ENCODE data around the gene TSEN15. TPM values are rescaled to one million over a fixed set of nuclear protein-coding genes. Genes with fewer than 3 reads are reported as not detected.

Gene TSEN15
- total RNA-seq, 6 donors from 2014 or later, result 25.0 to 39.9 (median 27.3) TPM

- no peaks in the 10 kb centered on the region for H3K36me3 ChIP-seq
Measured at GRCh38 chr1:184019069-184019468, 32.5 kb upstream of the TSEN15 start.

GRCh38 chr1:184019506-184019905, 32.0 kb upstream of the TSEN15 start:
- Histone ChIP-seq H3K27ac (no peak overlapping the region), H3K36me3 (no peaks in the 10 kb centered on the region), H3K4me3 (no peak overlapping the region), H3K27me3 (no peaks in the 10 kb centered on the region), H3K4me1 (peaks cover 0 to 3% (median 1%) of the 10 kb centered on the region in 4 donors), H3K9me3 (no peaks in the 10 kb centered on the region)
- ATAC-seq (ENCODE audit: low FRiP score in 2 of 2) (no peak), DNase-seq (no peak)
- WGBS, 2 donors, result 94 to 96% methylated on average over 2 of the region's 2 CpGs
- TF ChIP-seq EP300 (IDR thresholded peaks at IDR 0.05) (no peak), POLR2AphosphoS5 (IDR thresholded peaks at IDR 0.05) (no peak), CTCF (IDR thresholded peaks at IDR 0.05) (no peak), POLR2A (IDR thresholded peaks at IDR 0.05) (no peak)

More at GRCh38 chr1:184019069-184019468, 32.5 kb upstream of the TSEN15 start:
- TF ChIP-seq CTCF (IDR thresholded peaks at IDR 0.05) (no peak), POLR2A (IDR thresholded peaks at IDR 0.05) (no peak), POLR2AphosphoS5 (IDR thresholded peaks at IDR 0.05) (no peak), EP300 (IDR thresholded peaks at IDR 0.05) (no peak)
- Histone ChIP-seq H3K27ac (no peak overlapping the region), H3K4me3 (no peak overlapping the region), H3K27me3 (no peaks in the 10 kb centered on the region), H3K9me3 (no peaks in the 10 kb centered on the region), H3K4me1 (peaks cover 0 to 3% (median 1%) of the 10 kb centered on the region in 4 donors)
- 86 to 89% methylated on average over 5 of the region's 5 CpGs for WGBS, 2 donors
- peak in 1 of 2 donors; percentile 33 for ATAC-seq (ENCODE audit: low FRiP score in 2 of 2)
- DNase-seq, result no peak

GRCh38 chr1:184020328-184020727, 31.2 kb upstream of the TSEN15 start:
- Histone ChIP-seq H3K4me1 (peaks cover 0 to 7% (median 2%) of the 10 kb centered on the region in 4 donors), H3K4me3 (no peak overlapping the region), H3K9me3 (no peaks in the 10 kb centered on the region), H3K27ac (no peak overlapping the region), H3K27me3 (no peaks in the 10 kb centered on the region), H3K36me3 (no peaks in the 10 kb centered on the region)
- 96 to 98% methylated on average over 2 of the region's 2 CpGs for WGBS, 2 donors
- ATAC-seq (ENCODE audit: low FRiP score in 2 of 2) (no peak), DNase-seq (no peak)
- TF ChIP-seq POLR2A (IDR thresholded peaks at IDR 0.05) (no peak), EP300 (IDR thresholded peaks at IDR 0.05) (no peak), POLR2AphosphoS5 (IDR thresholded peaks at IDR 0.05) (no peak), CTCF (IDR thresholded peaks at IDR 0.05) (no peak)

GRCh38 chr1:184020855-184021254, 30.7 kb upstream of the TSEN15 start:
- Histone ChIP-seq H3K27me3 (no peaks in the 10 kb centered on the region), H3K4me3 (no peak overlapping the region), H3K36me3 (no peaks in the 10 kb centered on the region), H3K9me3 (no peaks in the 10 kb centered on the region), H3K27ac (no peak overlapping the region), H3K4me1 (peaks cover 0 to 7% (median 2%) of the 10 kb centered on the region in 4 donors)
- no peak for DNase-seq
- no peak for ATAC-seq (ENCODE audit: low FRiP score in 2 of 2)
- no peak for TF ChIP-seq POLR2AphosphoS5 (IDR thresholded peaks at IDR 0.05)
- TF ChIP-seq CTCF (IDR thresholded peaks at IDR 0.05), result no peak
- no peak for TF ChIP-seq EP300 (IDR thresholded peaks at IDR 0.05)
- TF ChIP-seq POLR2A (IDR thresholded peaks at IDR 0.05), result no peak
- WGBS, 2 donors, result 74 to 76% methylated on average over 3 of the region's 3 CpGs

GRCh38 chr1:184021728-184022127, 29.8 kb upstream of the TSEN15 start:
- no peak for TF ChIP-seq CTCF (IDR thresholded peaks at IDR 0.05)
- no peak for TF ChIP-seq POLR2AphosphoS5 (IDR thresholded peaks at IDR 0.05)
- TF ChIP-seq POLR2A (IDR thresholded peaks at IDR 0.05), result no peak
- TF ChIP-seq EP300 (IDR thresholded peaks at IDR 0.05), result no peak
- Histone ChIP-seq H3K4me3 (no peak overlapping the region), H3K27ac (no peak overlapping the region), H3K4me1 (peaks cover 0 to 7% (median 2%) of the 10 kb centered on the region in 4 donors), H3K9me3 (no peaks in the 10 kb centered on the region), H3K27me3 (no peaks in the 10 kb centered on the region), H3K36me3 (no peaks in the 10 kb centered on the region)
- ATAC-seq (ENCODE audit: low FRiP score in 2 of 2) (peak in 1 of 2 donors; percentile 86), DNase-seq (no peak)
- WGBS, 2 donors, result 50 to 61% methylated on average over 1 of the region's 1 CpG

All from upper lobe of left lung (tissue), 6 donors.